Mesothelial cell of epicardium (in vitro differentiated cells): Measurements from ENCODE around the gene FGFR4. TPM values are rescaled to one million over a fixed set of nuclear protein-coding genes. Genes with fewer than 3 reads are reported as not detected.

ENCODE experiments used
- DNase-seq, 2 experiments: peaks; one replicate each; pipeline ENCODE4 v3.0.0; 2021; ENCODE audit warnings: low spot score in 2 of 2; ENCODE audit not compliant: unreplicated experiment in 2 of 2
- H3K27ac Mint-ChIP-seq: 2 replicates; pipeline ENCODE4 v1.8.0; 2021; ENCODE audit warnings: mixed read lengths
- H3K27me3 Mint-ChIP-seq: 2 replicates; pipeline ENCODE4 v1.8.0; 2021; ENCODE audit warnings: low read depth, mixed read lengths
- H3K36me3 Mint-ChIP-seq: 2 replicates; pipeline ENCODE4 v1.8.0; 2021; ENCODE audit warnings: mixed read lengths
- H3K4me1 Mint-ChIP-seq: 2 replicates; pipeline ENCODE4 v1.8.0; 2021; ENCODE audit warnings: mixed read lengths
- H3K4me3 Mint-ChIP-seq: 2 replicates; pipeline ENCODE4 v1.8.0; 2021; ENCODE audit warnings: mild to moderate bottlenecking, moderate library complexity, mixed read lengths
- H3K9me3 Mint-ChIP-seq: 2 replicates; pipeline ENCODE4 v1.8.0; 2021; ENCODE audit warnings: mixed read lengths
- total RNA-seq: library from RNA; stranded (reverse); gene quantifications from 3 replicates; pipeline ENCODE4 v1.2.1, GENCODE V29; 2021
- TF ChIP-seq, protein P1 (sequence below): fragments of 200-600 bp; sonication (generic); IDR thresholded peaks from one replicate; pipeline ENCODE4 v1.5.0; 2021; ENCODE audit warnings: antibody characterized with exemption; ENCODE audit not compliant: unreplicated experiment

FGFR4 gene
- total RNA-seq, 1 donor from 2014 or later: 5.9 TPM

- no peaks in the 10 kb centered on the region for H3K36me3 Mint-ChIP-seq
- H3K27me3 Mint-ChIP-seq: peaks cover 31% of the 10 kb centered on the region
- no peaks in the 10 kb centered on the region for H3K9me3 Mint-ChIP-seq
- no peak for DNase-seq
- H3K4me1 Mint-ChIP-seq: peaks cover 6% of the 10 kb centered on the region
- peak overlapping the region; percentile 19 for H3K27ac Mint-ChIP-seq
- TF ChIP-seq, protein P1, sequence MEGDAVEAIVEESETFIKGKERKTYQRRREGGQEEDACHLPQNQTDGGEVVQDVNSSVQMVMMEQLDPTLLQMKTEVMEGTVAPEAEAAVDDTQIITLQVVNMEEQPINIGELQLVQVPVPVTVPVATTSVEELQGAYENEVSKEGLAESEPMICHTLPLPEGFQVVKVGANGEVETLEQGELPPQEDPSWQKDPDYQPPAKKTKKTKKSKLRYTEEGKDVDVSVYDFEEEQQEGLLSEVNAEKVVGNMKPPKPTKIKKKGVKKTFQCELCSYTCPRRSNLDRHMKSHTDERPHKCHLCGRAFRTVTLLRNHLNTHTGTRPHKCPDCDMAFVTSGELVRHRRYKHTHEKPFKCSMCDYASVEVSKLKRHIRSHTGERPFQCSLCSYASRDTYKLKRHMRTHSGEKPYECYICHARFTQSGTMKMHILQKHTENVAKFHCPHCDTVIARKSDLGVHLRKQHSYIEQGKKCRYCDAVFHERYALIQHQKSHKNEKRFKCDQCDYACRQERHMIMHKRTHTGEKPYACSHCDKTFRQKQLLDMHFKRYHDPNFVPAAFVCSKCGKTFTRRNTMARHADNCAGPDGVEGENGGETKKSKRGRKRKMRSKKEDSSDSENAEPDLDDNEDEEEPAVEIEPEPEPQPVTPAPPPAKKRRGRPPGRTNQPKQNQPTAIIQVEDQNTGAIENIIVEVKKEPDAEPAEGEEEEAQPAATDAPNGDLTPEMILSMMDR: no peak
- H3K4me3 Mint-ChIP-seq: peak overlapping the region; percentile 47
Observed at GRCh38 chr5:177085985-177086653, 596 bp upstream of the FGFR4 start.

GRCh38 chr5:177087398-177088005 lies 787 bp downstream of the FGFR4 start:
- no peak for DNase-seq
- peaks cover 30% of the 10 kb centered on the region for H3K27me3 Mint-ChIP-seq
- H3K4me3 Mint-ChIP-seq: peak overlapping the region; percentile 39
- TF ChIP-seq, protein P1: no peak
- no peaks in the 10 kb centered on the region for H3K9me3 Mint-ChIP-seq
- H3K4me1 Mint-ChIP-seq: peaks cover 6% of the 10 kb centered on the region
- H3K36me3 Mint-ChIP-seq: no peaks in the 10 kb centered on the region
- no peak overlapping the region for H3K27ac Mint-ChIP-seq

- H3K27ac Mint-ChIP-seq: no peak overlapping the region
- H3K27me3 Mint-ChIP-seq: peaks cover 22% of the 10 kb centered on the region
Observed at GRCh38 chr5:177089127-177089526, 2.4 kb downstream of the FGFR4 start.

GRCh38 chr5:177089825-177090641 lies 3.3 kb downstream of the FGFR4 start:
- TF ChIP-seq, protein P1: no peak
- Mint-ChIP-seq H3K27me3 (peaks cover 21% of the 10 kb centered on the region), H3K9me3 (no peaks in the 10 kb centered on the region), H3K27ac (no peak overlapping the region), H3K4me1 (peaks cover 6% of the 10 kb centered on the region), H3K4me3 (no peak overlapping the region), H3K36me3 (no peaks in the 10 kb centered on the region)
- DNase-seq: no peak

More at GRCh38 chr5:177089127-177089526, 2.4 kb downstream of the FGFR4 start:
- H3K4me1 Mint-ChIP-seq: peaks cover 6% of the 10 kb centered on the region
- DNase-seq: no peak
- H3K9me3 Mint-ChIP-seq: no peaks in the 10 kb centered on the region
- peak overlapping the region; percentile 10 for H3K4me3 Mint-ChIP-seq
- TF ChIP-seq, protein P1: no peak
- no peaks in the 10 kb centered on the region for H3K36me3 Mint-ChIP-seq

GRCh38 chr5:177090813-177091212 lies 4.1 kb downstream of the FGFR4 start:
- no peaks in the 10 kb centered on the region for H3K36me3 Mint-ChIP-seq
- TF ChIP-seq, protein P1: no peak
- no peak overlapping the region for H3K4me3 Mint-ChIP-seq
- DNase-seq: no peak
- H3K27ac Mint-ChIP-seq: no peak overlapping the region
- H3K4me1 Mint-ChIP-seq: peaks cover 6% of the 10 kb centered on the region
- H3K9me3 Mint-ChIP-seq: no peaks in the 10 kb centered on the region
- peaks cover 20% of the 10 kb centered on the region for H3K27me3 Mint-ChIP-seq
